ENCODE data around the gene B4GALT1.

The B4GALT1 gene, protein sequence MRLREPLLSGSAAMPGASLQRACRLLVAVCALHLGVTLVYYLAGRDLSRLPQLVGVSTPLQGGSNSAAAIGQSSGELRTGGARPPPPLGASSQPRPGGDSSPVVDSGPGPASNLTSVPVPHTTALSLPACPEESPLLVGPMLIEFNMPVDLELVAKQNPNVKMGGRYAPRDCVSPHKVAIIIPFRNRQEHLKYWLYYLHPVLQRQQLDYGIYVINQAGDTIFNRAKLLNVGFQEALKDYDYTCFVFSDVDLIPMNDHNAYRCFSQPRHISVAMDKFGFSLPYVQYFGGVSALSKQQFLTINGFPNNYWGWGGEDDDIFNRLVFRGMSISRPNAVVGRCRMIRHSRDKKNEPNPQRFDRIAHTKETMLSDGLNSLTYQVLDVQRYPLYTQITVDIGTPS

DNA sequence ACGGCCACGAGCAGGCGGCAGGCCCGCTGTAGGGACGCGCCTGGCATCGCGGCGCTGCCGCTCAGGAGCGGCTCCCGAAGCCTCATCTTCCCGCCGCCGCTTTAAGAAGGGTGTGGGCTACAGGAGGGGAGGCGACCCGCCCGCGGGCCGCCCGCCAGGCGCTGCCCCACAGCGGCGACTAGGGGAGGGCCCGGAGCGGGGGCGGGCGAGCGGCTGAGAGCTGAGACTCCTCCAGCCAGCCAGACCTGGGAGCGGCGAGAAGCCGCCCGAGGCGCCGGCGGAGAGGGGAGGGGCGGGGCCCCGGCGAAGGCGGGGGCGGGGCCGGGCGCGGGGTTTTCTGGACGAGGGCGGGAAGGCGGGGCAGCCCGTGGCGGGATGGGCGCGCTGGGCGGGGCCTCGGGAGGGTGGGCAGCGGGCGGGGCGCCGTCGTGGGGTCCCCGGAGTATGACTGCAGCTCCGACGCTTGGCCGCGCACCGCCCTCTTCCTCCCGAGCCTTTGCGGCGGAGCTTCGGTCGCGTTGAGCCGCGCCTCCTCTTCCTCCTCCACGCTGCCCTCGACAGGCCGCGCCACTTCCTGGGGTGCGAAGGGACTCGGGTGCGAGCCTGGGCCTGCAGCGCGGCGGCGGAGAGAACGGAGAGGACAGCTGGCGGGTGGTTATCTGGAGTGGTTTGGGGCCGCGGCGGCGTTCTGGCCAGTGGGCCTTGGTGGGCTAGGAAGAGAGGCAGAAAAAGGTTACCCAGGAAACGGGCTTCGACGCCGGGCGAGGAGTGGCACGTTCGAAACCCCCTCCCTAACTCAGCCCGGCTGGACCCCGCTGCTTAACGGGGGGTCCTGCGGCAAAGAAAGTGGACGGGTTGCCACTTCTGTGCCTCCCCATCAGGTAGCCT is at the start of gene B4GALT1:
Gene B4GALT1, minus strand, starts transcription at position 253 of the 888 bp plus-strand sequence. Its CDS starts 167 bp downstream, at position 86.
- DNase-seq (ENCODE audit: low read depth, low spot score) = peak; percentile 88

DNA sequence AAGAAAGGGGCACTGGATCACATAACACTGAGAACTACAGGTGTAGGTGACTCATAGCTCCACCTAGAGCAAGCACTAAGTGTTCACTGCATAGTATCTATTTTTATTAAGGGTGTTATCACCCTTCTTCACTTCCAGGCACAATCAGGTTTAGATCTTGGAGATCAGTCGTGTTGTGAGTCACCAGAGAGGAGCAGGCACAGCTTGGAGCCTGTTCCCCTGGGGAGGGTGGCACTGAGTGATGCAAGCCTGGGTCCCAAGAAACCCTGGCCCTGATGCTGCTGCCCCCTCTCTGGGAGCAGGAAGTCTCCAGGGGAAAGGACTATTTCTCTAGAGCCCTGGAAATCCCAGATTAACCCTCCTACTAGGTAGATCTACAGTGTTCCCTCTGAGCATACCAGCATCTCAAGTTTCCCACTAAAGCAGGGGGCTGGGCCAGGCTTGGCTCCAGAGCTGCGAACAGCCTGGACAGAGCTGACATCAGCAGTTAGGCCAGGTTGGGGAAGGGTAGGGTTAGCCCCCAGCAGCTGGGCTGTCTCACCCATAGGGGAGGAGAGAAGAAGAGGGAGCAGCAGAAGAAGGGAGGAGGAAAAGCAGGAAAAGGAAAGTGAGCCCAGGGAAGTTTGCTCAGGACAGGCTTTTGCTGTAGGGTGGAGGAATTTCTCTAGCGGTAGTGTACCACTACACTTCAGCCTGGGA is 44.7 kb upstream of the B4GALT1 start:
- no peak for DNase-seq (ENCODE audit: low read depth, low spot score)

DNA sequence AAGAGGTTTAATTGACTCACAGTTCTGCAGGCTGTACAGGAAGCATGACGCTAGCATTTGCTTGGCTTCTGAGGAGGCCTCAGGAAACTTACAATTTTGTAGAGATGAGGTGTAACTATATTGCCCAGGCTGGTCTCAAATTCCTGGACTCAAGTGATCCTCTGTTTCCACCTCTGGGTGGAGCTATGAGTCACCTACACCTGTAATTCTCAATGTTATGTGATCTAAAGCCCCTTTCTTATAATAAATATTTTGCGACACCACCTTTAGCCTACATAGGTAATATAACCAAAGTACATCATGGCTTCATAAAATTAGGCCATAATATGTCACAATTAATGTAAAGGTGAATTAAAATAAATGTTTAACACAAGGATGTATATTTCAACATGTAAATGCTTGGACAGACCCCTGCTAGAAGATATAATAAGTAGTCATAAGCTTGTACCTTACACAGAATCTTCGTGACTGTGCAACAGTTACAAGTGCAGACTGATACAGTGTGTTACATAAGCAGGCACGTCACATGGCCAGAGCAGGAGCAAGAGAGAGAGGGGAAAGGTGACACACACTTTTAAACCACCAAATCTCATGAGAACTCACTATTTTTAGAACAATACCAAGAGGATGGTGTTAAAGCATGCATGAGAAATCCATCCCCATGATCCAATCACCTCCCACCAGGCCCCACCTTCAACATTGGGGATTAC is 43.0 kb upstream of the B4GALT1 start:
- DNase-seq (ENCODE audit: low read depth, low spot score) = no peak

DNA sequence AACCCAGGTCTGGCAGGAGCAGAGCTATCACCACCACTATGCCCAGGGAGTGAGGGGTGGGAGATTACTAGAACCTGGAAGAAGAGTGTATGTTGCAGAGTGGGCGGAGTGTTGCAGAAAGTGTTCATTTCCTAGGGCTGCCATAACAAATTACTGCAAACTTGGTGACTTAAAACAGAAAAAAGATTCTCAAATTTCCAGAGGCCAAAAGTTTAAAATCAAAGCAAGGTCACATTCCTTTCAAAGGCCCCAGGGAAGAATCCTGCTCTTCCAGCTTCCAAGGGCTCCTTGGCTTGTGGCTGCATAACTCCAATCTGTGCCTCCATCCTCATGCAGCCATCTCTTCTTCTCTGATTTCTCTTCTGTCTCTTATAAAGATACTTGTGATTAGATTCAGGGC is 42.3 kb upstream of the B4GALT1 start:
- no peak for DNase-seq (ENCODE audit: low read depth, low spot score)

DNA sequence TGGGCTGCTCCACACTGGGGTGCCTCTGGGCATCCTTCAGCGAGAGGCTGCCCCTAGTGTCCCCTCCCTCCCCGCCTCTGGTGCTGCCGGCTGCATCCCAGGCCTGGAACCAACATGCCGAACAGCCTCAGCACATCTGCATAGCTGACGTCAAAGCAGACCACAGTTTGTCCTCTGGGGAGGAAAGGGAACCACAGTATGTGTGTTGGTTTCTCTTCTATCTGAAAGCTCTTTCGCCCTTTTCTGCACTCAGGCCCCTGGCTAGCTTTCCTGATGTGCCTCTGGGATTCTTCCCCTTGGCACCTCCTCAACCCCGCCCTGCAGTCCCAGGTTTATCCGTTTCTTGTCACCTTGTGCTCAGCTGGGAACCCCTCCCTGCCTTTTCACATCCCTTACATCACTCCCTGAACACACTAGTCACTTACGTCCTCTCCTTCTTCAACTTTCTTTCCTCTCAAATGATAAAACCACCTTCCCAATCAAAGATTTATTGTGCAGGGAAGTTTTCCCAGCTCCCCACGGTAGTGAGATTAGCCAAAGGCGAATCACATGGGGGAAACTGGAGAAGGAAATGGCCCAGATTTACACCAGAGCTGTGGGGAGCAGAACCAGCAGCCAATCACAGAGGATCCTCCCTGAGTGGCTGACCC is 35.5 kb upstream of the B4GALT1 start:
- no peak for DNase-seq (ENCODE audit: low read depth, low spot score)

DNA sequence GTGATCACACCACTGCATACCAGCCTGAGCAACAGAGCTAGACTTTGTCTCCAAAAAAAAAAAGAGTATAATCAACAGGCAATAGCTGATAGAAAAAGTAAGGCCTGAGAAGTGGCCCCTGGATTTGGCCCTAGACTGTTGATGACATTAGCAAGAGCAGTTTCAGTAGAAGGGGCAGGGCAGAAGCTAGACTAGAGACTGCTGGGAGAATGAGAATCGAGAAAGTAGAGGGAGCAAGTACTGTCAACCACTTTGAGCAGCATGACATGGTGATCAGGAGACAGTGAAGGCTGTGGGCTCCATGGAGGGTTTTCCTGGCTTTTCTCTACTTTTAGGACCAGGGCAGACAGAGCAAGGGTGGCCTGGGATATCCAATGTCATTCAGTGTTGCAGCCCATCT is 34.9 kb upstream of the B4GALT1 start:
- DNase-seq (ENCODE audit: low read depth, low spot score) = no peak

DNA sequence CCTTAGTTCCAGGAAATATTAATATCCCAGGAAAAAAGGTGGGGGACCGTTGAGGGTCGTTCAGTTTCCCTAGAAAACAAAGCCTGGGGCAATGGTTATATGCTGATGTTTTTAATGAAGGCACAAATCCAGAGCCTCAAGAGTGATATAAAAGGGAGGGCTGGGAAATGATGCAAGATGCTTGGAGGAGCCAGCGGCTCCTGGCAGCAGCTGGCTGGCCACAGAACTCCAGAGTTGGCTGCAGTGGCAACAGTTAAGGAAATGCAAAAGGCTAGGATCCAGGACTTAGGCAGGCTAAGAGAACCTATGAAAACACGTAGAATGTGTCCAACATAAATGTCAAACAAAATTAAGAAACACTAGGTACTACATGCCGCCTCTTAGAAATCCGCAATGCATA is 31.0 kb upstream of the B4GALT1 start:
- DNase-seq (ENCODE audit: low read depth, low spot score) = no peak

DNA sequence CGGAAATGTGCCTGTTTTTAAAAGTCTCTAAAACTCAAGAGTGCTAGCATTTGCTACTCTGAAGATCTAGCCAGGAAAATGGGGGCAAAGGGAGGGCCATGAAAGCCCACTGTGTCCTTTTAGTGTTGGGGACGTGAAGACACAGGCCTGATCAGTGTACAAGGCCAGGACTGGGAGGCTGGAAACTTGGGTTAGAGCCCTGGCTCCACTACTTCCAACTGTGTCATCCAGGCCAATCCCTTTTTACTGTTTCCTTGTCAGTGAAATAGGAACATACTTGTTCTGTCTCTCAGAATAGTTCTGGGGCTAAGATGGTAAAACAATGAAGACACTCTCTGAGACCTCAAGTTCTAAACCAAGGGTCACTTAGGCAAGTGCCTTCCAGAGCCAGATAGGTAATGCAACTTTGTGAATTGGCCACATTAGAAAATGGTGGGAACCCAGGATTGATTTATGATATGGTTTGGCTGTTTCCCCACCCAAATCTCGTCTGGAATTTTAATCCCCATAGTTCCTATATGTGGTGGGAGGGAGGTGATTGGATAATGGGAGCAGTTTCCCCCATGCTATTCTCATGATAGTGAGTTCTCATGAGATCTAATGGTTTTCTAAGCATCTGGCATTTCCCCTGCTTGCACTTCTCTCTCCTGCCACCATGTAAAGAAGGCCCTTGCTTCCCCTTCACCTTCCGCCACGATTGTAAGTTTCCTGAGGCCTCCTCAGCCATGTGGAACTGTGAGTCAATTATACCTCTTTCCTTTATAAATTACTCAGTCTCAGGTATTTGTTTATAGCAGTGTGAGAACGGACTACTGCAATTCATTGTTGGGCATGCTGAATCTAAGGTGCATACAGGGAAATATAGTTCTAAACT is 30.4 kb upstream of the B4GALT1 start:
- DNase-seq (ENCODE audit: low read depth, low spot score) = no peak

DNA sequence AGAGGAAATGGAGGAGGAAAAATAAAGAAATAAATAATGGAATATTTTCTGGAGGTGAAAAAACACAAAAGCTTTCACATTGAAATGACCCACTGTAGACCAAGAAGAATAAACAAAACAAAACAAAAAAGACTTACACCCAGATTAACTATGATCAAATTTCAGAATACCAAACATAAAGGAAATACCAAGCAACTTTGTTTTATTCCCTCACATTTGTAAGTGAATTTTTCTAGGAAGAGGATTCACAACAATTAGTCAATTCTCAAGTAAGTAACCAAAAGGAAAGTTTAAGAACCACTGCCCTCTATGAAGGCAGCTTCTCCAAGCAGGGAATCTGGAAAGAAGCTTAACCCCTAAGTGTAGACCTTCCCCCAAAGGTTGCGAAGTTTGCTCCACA is 29.6 kb upstream of the B4GALT1 start:
- DNase-seq (ENCODE audit: low read depth, low spot score) = no peak

DNA sequence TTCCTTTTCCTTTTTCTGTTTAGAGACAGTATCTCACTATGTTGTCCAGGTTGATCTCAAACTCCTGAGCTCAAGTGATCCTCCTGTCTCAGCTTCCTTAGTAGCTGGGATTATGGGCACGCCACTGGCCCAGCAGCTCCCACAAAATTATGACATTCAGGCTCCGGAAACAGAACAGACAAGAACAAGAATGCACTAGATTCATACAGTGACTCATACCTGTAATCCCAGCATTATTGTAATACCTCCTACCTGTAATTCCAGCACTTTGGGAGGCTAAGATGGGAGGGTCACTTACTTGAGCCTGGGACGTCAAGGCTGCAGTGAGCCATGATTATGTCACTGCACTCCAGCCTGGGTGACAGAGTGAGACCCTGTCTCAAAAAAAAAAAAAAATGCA is 26.7 kb upstream of the B4GALT1 start:
- no peak for DNase-seq (ENCODE audit: low read depth, low spot score)

DNA sequence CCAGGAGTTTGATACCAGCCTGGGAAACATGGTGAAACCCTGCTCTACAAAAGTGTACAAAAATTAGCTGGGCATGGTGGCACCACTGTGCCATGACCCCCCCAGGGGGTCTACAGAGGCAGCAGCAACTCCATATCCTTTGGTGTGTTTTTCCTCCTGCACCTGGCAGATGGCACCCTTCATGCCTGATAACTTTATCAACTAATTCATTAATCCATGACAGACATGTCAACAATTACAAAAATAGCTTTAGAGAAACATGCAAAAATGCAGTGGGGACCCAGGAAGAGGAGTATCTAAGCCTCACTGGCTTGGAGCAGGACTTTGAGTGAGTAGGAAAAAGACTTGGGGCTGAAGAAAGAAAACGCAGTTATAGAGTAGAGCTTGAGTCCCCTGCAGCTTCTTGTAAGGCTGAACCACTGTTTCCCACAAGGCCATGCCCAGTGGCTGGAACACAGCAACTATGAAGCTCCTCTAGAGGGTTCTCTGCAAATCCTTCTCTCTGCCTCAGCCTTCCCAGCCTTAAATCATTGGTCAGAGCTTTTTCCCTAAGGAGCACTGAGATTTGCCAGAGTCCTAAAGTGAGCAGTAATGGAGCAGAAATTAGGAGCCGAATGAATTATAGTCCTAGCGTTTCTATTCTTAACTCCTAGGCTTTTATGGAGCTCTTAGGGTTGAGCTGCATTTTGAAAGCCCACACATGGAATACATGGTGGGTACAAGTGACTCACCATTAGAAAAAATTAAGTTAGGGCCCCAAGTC is 25.5 kb upstream of the B4GALT1 start:
- DNase-seq (ENCODE audit: low read depth, low spot score) = no peak

DNA sequence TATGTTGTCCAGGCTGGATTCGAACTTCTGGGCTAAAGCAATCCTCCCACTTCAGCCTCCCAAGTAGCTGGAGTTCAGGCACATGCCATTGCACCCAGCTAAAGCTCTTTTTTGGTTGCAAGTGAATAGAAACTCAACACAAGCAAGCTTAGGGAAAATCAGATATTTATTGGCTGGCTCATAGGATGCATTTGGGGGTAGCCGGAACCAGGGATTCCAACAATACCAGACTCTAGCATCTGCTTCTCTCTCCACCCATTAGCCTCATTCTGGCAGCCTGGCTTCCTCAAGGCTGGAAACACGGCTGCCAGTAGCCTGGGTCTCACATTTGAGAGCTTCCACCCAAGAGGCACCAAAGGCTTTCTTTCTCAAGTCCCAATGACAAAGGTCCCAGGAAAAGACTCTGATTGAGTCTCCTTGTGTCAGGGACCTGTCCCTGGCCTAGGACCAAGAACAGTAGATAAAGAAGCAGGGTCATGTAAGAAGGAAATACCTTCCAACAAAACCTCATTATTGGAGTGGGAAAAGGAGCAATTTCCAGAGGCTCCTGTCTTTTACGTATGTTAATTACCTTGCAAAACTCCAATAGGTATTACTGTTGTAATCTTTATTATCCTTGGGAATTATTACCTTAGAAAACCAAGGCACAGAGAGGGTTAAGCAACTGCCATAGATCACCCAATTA is 23.0 kb upstream of the B4GALT1 start:
- no peak for DNase-seq (ENCODE audit: low read depth, low spot score)

DNA sequence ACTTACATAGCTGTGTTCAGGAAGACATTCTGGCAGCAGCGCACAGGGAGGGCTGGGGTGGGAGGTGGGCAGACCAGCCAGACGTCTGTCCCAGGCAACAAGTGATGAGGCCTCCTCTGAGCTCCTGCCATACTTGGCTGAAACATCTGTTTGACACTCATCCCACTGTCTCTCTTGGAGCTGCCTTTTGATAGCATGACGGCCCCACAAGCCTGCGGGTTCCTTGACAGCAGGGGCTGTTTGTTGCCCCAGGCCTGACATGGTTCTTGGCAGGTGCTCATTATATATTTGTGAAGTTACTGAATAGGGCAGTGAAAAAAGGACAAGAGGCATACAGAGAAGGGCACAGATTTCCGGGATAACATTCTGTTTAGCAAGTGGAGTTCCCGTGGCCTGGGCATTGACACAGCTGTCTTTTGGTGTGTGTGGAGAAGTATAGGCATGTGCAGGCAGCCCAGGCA is 22.2 kb upstream of the B4GALT1 start:
- DNase-seq (ENCODE audit: low read depth, low spot score) = no peak

DNA sequence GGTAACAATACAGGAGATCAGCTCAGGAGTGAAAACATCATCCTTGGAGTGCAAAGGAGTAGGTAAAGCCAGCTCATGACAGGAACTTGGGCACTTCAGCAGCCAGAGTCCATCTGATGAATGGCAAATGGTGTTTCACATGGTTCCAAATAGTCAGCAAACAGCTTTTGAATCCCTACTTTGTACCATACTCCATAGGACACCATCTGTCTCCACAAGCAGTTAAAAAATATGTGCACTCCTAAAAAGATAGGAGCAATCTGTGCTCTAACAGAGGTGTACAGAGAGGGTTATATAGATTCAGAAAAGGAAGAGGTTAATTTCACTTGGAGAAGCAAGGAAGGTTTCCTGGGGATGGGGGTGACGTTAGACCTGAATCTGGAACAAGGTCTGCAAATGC is 21.6 kb upstream of the B4GALT1 start:
- no peak for DNase-seq (ENCODE audit: low read depth, low spot score)

DNA sequence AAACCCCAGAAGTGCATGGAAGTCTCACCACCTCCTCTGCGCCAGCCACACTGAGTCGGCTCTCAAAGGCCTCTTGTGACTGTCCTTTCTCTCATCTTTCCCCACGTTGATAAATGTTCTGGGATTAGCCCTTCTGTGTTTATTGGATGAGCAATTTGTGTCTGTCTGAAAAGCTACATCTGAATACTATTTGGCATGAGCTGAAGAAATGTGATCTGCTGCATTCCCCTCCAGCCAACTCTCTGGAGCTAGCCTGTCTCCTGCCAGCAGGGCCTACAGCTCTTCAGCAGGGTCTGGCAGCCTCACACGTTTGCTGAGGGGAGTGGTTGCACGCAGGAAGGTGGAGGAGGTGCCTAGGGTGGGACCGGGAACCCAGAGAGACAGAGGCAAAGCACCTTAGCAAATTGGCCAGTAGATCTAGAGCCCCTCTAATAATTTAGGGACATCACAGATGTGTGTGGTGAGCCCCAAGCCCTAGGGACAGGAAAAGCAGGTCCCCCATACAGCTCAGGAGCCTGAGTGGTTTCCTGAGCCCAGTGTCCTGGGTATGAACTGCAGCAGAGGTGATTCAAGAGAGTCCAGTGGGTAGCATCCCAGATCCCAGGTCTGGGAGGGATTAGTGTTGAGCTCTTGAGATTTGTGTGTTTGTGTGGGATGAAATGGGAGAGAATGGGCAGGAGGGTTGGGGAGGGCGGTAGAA is 20.5 kb upstream of the B4GALT1 start:
- DNase-seq (ENCODE audit: low read depth, low spot score) = no peak

DNA sequence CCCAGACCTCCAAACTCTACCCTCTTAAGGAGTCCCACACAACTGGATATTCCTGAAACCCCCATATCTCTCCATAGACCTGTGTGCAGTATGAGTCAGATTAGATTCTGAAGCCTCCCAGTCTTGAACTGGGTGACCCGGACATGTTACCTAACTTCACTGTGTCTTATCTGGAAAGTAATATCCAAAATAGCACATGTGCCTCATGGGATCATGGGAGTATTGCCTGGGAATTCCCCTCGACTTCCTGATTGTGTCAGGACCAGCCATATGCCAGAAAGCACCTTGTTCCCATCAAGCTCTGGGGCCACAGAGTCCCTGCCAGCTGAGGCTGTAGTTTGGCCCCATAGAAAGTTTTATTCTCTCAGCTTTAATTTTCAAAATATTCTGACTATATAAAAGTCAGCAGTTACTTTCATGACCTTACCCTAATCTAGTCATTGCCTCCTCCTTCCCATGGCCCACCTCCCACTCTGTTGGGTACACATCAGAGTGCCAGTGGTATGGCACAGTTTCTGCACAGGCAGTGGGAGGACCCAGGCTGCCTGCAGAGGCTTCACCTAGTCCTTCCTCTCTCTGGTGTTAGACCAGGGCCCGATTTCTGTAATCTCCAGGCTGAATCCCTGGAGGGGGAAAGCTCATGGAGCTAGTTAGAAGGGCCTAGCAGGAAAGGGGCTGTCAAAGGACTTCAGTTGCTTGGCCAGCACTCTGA is 19.5 kb upstream of the B4GALT1 start:
- DNase-seq (ENCODE audit: low read depth, low spot score) = no peak

DNA sequence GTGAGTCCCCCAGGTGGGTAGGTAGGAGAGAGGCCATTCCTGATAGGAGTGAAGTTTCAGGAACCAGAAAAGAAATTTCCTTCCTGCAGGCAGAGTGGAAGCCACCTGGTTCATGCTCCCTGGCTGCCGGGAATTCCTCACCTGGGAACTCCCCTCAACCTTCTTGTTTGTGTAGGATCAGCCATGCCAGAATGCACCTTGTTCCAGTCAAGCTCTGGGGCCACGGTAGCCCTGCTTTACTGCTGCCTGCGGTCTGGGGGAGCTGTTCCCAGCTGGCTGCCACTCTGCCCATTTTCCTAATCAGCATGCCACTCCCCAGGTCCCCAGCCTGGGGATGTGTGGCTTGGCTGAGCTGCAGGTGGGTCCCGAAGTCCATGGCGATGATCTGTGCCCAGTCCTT is 18.7 kb upstream of the B4GALT1 start:
- DNase-seq (ENCODE audit: low read depth, low spot score) = no peak
